K562 (cell line): ENCODE data around the gene SLC5A2. TPM values are rescaled to one million over a fixed set of nuclear protein-coding genes. Genes with fewer than 3 reads are reported as not detected.

Experiments used
- ATAC-seq: fragments of 200-7000 bp; cut with Tn5 transposase; 3 replicates; pipeline ENCODE4 v1.9.1; 2020; ENCODE audit warnings: moderate library complexity
- BruUV-seq: library from RNA; stranded (reverse); fragments of 400-500 nt; replicated peaks from 2 replicates; lab custom pipeline; 2021; lab: Mats Ljungman, UMichigan
- CTCF ChIA-PET: fragments of 300-600 bp; formaldehyde crosslinking; extraction: SDS; loops from one replicate; lab custom pipeline; 2021; ENCODE audit warnings: low intra/inter-chr PET ratio; lab: Yijun Ruan, JAX
- POLR2A ChIA-PET: fragments of 300-600, 350-650 bp; sonication (Branson Sonifier 250); formaldehyde crosslinking; extraction: SDS; loops from one replicate; lab custom pipeline; 2021; ENCODE audit warnings: antibody characterized with exemption, inconsistent platforms; lab: Yijun Ruan, JAX
- DNase-seq, 4 experiments: peaks; one replicate each; pipeline versions ENCODE4 v3.0.0 to v3.0.0-alpha.2; 2011 to 2018; ENCODE audit warnings: low spot score in 3 of 4, mixed read lengths in 3 of 4; ENCODE audit errors: extremely low read depth in 1 of 4
- FAIRE-seq: peaks from 2 replicates; lab custom pipeline; 2011; peaks lifted over from hg19 to GRCh38; lab: Jason Lieb, UNC
- H2AFZ ChIP-seq: 2 replicates; pipeline ENCODE4 v1.6.0; 2011; ENCODE audit warnings: low read depth, low read length, control low read depth, inconsistent platforms
- H3K27ac ChIP-seq: fragments of 200-600 bp; 3 replicates; pipeline ENCODE4 v1.8.0; 2011; ENCODE audit warnings: low read depth, mild to moderate bottlenecking, control low read depth, inconsistent platforms, low read length, moderate library complexity, mixed read lengths; ENCODE audit errors: extremely low read depth
- H3K27me3 ChIP-seq, 2 experiments: fragments of 300-600 bp in 1 of 2; 2 replicates in 1 of 2; 3 replicates in 1 of 2; pipeline versions ENCODE4 v1.6.0 to v1.8.0; 2011; ENCODE audit warnings: inconsistent platforms in 2 of 2, low read length in 2 of 2, mild to moderate bottlenecking in 1 of 2, mixed read lengths in 1 of 2, moderate library complexity in 1 of 2; ENCODE audit not compliant: control insufficient read depth in 2 of 2, insufficient read depth in 2 of 2
- H3K36me3 ChIP-seq: fragments of 300-600 bp; 3 replicates; pipeline ENCODE4 v1.8.0; 2011; ENCODE audit warnings: mild to moderate bottlenecking, low read length, inconsistent platforms; ENCODE audit not compliant: control insufficient read depth, insufficient read depth
- H3K4me1 ChIP-seq, 2 experiments: fragments of 200-600 bp in 1 of 2; replicated peaks in 1 of 2; 2 replicates in 1 of 2; 3 replicates in 1 of 2; pipeline versions ENCODE4 v1.5.1 to v1.8.0; 2011; ENCODE audit warnings: inconsistent platforms in 2 of 2, low read length in 2 of 2, mild to moderate bottlenecking in 1 of 2, mixed read lengths in 1 of 2, moderate library complexity in 1 of 2; ENCODE audit not compliant: control insufficient read depth in 2 of 2, insufficient read depth in 2 of 2
- H3K4me2 ChIP-seq: 2 replicates; pipeline ENCODE4 v1.6.1; 2011; ENCODE audit warnings: low read length, control low read depth, inconsistent platforms, mixed read lengths; ENCODE audit not compliant: insufficient read depth
- H3K4me3 ChIP-seq: fragments of 200-600 bp; sonication (generic), shearing (Covaris generic); 2 replicates; pipeline ENCODE4 v1.5.1; 2016; ENCODE audit warnings: control low read depth, inconsistent platforms
- H3K79me2 ChIP-seq: fragments of 200-600 bp; 3 replicates; pipeline ENCODE4 v1.8.0; 2011; ENCODE audit warnings: low read length, inconsistent platforms; ENCODE audit not compliant: control insufficient read depth, insufficient read depth
- H3K9ac ChIP-seq, 2 experiments: 2 replicates each; pipeline versions ENCODE4 v1.6.0 to v1.6.1; 2011; ENCODE audit warnings: low read depth in 2 of 2, low read length in 2 of 2, control low read depth in 1 of 2, inconsistent platforms in 1 of 2, mild to moderate bottlenecking in 1 of 2, mixed read lengths in 1 of 2; ENCODE audit not compliant: insufficient read depth in 1 of 2
- H3K9me1 ChIP-seq: one replicate; pipeline ENCODE4 v1.6.0; 2011; ENCODE audit warnings: inconsistent platforms, mild to moderate bottlenecking, low read length, moderate library complexity; ENCODE audit not compliant: control insufficient read depth, insufficient read depth
- H3K9me3 ChIP-seq: replicated peaks from 2 replicates; pipeline ENCODE4 v1.5.1; 2011; ENCODE audit warnings: low read depth, low read length, inconsistent platforms; ENCODE audit not compliant: control insufficient read depth, insufficient read depth
- H4K20me1 ChIP-seq: replicated peaks from 2 replicates; pipeline ENCODE4 v1.6.1; 2011; ENCODE audit warnings: low read length, inconsistent platforms, mixed read lengths; ENCODE audit not compliant: control insufficient read depth, insufficient read depth
- ARNT ChIP-seq, 2 experiments: fragments of 450-650 bp; IDR thresholded peaks; 2 replicates each; pipeline ENCODE4 v1.6.1; 2016; ENCODE audit warnings: mild to moderate bottlenecking in 1 of 2
- CEBPB ChIP-seq: fragments of 450-650 bp; IDR thresholded peaks from 2 replicates; pipeline ENCODE4 v1.6.1; 2016; ENCODE audit warnings: missing genetic modification characterization, missing compliant biosample characterization
- ESRRB ChIP-seq: fragments of 250-450 bp; sonication (Bioruptor Pico); IDR thresholded peaks from 2 replicates; pipeline ENCODE4 v1.5.0; 2020; ENCODE audit warnings: mild to moderate bottlenecking, moderate library complexity, borderline replicate concordance
- MLLT1 ChIP-seq, 2 experiments: fragments of 450-650 bp; IDR thresholded peaks; 2 replicates each; pipeline ENCODE4 v1.6.1; 2016
- MTA3 ChIP-seq: fragments of 450-650 bp; formaldehyde crosslinking; IDR thresholded peaks from 2 replicates; pipeline ENCODE4 v1.6.1; 2017; ENCODE audit warnings: mild to moderate bottlenecking, borderline replicate concordance
- NFIC ChIP-seq: fragments of 450-650 bp; IDR thresholded peaks from 2 replicates; pipeline ENCODE4 v1.6.1; 2017; ENCODE audit warnings: mild to moderate bottlenecking, inconsistent platforms
- NR0B1 ChIP-seq: fragments of 450-650 bp; IDR thresholded peaks from one replicate; pipeline ENCODE4 v1.6.1; 2018; ENCODE audit warnings: mild to moderate bottlenecking, moderate library complexity; ENCODE audit not compliant: partially characterized antibody
- NRF1 ChIP-seq, 2 experiments: fragments of 450-650 bp; IDR thresholded peaks in 1 of 2; conservative IDR thresholded peaks in 1 of 2; 2 replicates each; pipeline ENCODE4 v1.6.1; 2014; ENCODE audit warnings: mild to moderate bottlenecking in 2 of 2
- PHB2 ChIP-seq: fragments of 450-650 bp; IDR thresholded peaks from 2 replicates; pipeline ENCODE4 v1.6.1; 2017; ENCODE audit warnings: low read depth
- PHF8 ChIP-seq: fragments of 200-600 bp; sonication (generic); IDR thresholded peaks from 2 replicates; pipeline ENCODE4 v1.6.1; 2012; ENCODE audit warnings: mixed run types, mild to moderate bottlenecking, inconsistent platforms, low read length, moderate library complexity, borderline replicate concordance
- XRCC3 ChIP-seq: fragments of 450-650 bp; IDR thresholded peaks from 2 replicates; pipeline ENCODE4 v1.6.1; 2017; ENCODE audit warnings: mild to moderate bottlenecking, moderate library complexity
- ZNF511 ChIP-seq: sonication (generic); formaldehyde crosslinking; IDR thresholded peaks from 2 replicates; pipeline ENCODE4 v1.8.0; 2022; ENCODE audit warnings: mild to moderate bottlenecking, missing genetic modification reagents
- WGBS: fragments of 100-300 bp; shearing (Covaris generic); methylation state at CpG from one replicate; pipeline ENCODE4 v1.1.6; 2016; ENCODE audit warnings: low coverage, mixed read lengths; ENCODE audit not compliant: insufficient coverage; ENCODE audit errors: missing lambda C conversion rate; 5-methylcytosine and 5-hydroxymethylcytosine counted together
- in situ Hi-C: fragments of 300-500 bp; cut with MboI; formaldehyde crosslinking; loops from 4 replicates; pipeline ENCODE4 v1.15.0; 2018; ENCODE audit warnings: inconsistent platforms, mixed read lengths
- intact Hi-C: fragments of 100-400 bp; cut with micrococcal nuclease; formaldehyde crosslinking; loops from 2 replicates; pipeline ENCODE4 v1.14.2; 2022
- polyA plus RNA-seq, 8 experiments: library from polyadenylated mRNA; depleted of rRNA in 4 of 8; stranded (reverse) in 5 of 8; unstranded in 3 of 8; fragments of >200 nt; fragmentation: Nextera tagmentation in 2 of 8; fragmentation: Illumina TruSeq in 1 of 8; extraction: Ambion mirVana in 2 of 8; extraction: Trizol in 1 of 8; gene quantifications; 2 replicates each; pipeline versions ENCODE4 v1.2.1 to v1.2.3, GENCODE V29; 2011 to 2014; ENCODE audit warnings: inconsistent platforms in 1 of 8, missing spikeins in 1 of 8
- total RNA-seq, 7 experiments: library from RNA; depleted of rRNA in 6 of 7; stranded (reverse); fragments of >200 nt in 6 of 7; fragmentation: Illumina TruSeq in 2 of 7; extraction: Trizol in 2 of 7; gene quantifications; 2 replicates each; pipeline versions ENCODE4 v1.2.1 to v1.2.3, GENCODE V29; 2011 to 2021; ENCODE audit warnings: low replicate concordance in 1 of 7

Gene SLC5A2
- total and polyA plus RNA-seq, 9 of the 15 experiments (the other 6 are each of a cell fraction or from before 2014, with no cell fraction given): 0.07 to 2.7 (median 2.2) TPM; not detected in 6

GRCh38 chr16:31505483-31505882 lies 22.6 kb downstream of the SLC5A2 start (continued):
- TF ChIP-seq NR0B1 (no peak), MTA3 (no peak), PHB2 (no peak), ARNT (IDR thresholded peaks at IDR 0.05) (no peak), NFIC (no peak), MLLT1 (IDR thresholded peaks at IDR 0.05) (no peak), ESRRB (CRISPR knock-in tag) (no peak), XRCC3 (no peak), PHF8 (no peak)

GRCh38 chr16:31507617-31507928 lies 24.6 kb downstream of the SLC5A2 start:
- H3K9me3 ChIP-seq: peaks cover 3% of the 10 kb centered on the region; the same call in 1 of the 2 replicates
- peak overlapping the region; percentile 89 for H3K4me2 ChIP-seq
- ATAC-seq (peak; percentile 7; the same call in 2 of the 3 replicates), DNase-seq (no peak), FAIRE-seq (no peak)
- peak overlapping the region; percentile 71; the same call in 1 of the 2 replicates for H2AFZ ChIP-seq
- no peaks in the 10 kb centered on the region for H3K9me1 ChIP-seq
- H3K36me3 ChIP-seq: peaks cover 27% of the 10 kb centered on the region
- peaks cover 35% of the 10 kb centered on the region for H3K79me2 ChIP-seq
- ChIA-PET POLR2A (interaction anchor here (0.6 to 3.9 kb wide), 17 partner anchors 8 to 366 kb away, joined by 3 to 29 read pairs (median 7); partner anchors contain the start of genes AHSP, ARMC5 and ZNF267), CTCF (no interaction called here)
- BruUV-seq: no TSS peak
- peak overlapping the region; percentile 92 for H3K27ac ChIP-seq
- peaks cover 10 to 24% of the 10 kb centered on the region in 2 experiments; a peak in 4 of 5 replicates for H3K4me1 ChIP-seq
- no peaks in the 10 kb centered on the region for H3K27me3 ChIP-seq
- H3K4me3 ChIP-seq: peak overlapping the region; percentile 79
- WGBS: 0% methylated on average over 10 of the region's 12 CpGs
- 0 out of 2 replicates have a peak, but pooled peaks have one; percentile 4 for TF ChIP-seq CEBPB
- TF ChIP-seq ZNF511: peak; percentile 37; the same call in 1 of the 2 replicates
- no peak for TF ChIP-seq NRF1 (conservative IDR thresholded peaks at IDR 0.05 in 1 of 2, IDR thresholded peaks at IDR 0.05 in 1 of 2)
- in situ Hi-C loops: no loop called here
- no peaks in the 10 kb centered on the region for H4K20me1 ChIP-seq
- peak overlapping the region; percentile 97 to 100 for H3K9ac ChIP-seq
- intact Hi-C loops: loop anchor here (5.0 kb wide), 1 partner anchor 50 kb away; the partner anchor contains the start of gene ARMC5
